K562 (cell line): ENCODE measurements around the gene RTP3. TPM values are rescaled to one million over a fixed set of nuclear protein-coding genes. Genes with fewer than 3 reads are reported as not detected.

ENCODE experiments used
- ATAC-seq: fragments of 200-7000 bp; cut with Tn5 transposase; 3 replicates; pipeline ENCODE4 v1.9.1; 2020; ENCODE audit warnings: moderate library complexity
- BruUV-seq: library from RNA; stranded (reverse); fragments of 400-500 nt; replicated peaks from 2 replicates; lab custom pipeline; 2021; lab: Mats Ljungman, UMichigan
- CTCF ChIA-PET: fragments of 300-600 bp; formaldehyde crosslinking; extraction: SDS; loops from one replicate; lab custom pipeline; 2021; ENCODE audit warnings: low intra/inter-chr PET ratio; lab: Yijun Ruan, JAX
- POLR2A ChIA-PET: fragments of 300-600, 350-650 bp; sonication (Branson Sonifier 250); formaldehyde crosslinking; extraction: SDS; loops from one replicate; lab custom pipeline; 2021; ENCODE audit warnings: antibody characterized with exemption, inconsistent platforms; lab: Yijun Ruan, JAX
- DNase-seq, 4 experiments: peaks; one replicate each; pipeline versions ENCODE4 v3.0.0 to v3.0.0-alpha.2; 2011 to 2018; ENCODE audit warnings: low spot score in 3 of 4, mixed read lengths in 3 of 4; ENCODE audit errors: extremely low read depth in 1 of 4
- FAIRE-seq: peaks from 2 replicates; lab custom pipeline; 2011; peaks lifted over from hg19 to GRCh38; lab: Jason Lieb, UNC
- H2AFZ ChIP-seq: 2 replicates; pipeline ENCODE4 v1.6.0; 2011; ENCODE audit warnings: low read depth, low read length, control low read depth, inconsistent platforms
- H3K27ac ChIP-seq: fragments of 200-600 bp; 3 replicates; pipeline ENCODE4 v1.8.0; 2011; ENCODE audit warnings: low read depth, mild to moderate bottlenecking, control low read depth, inconsistent platforms, low read length, moderate library complexity, mixed read lengths; ENCODE audit errors: extremely low read depth
- H3K27me3 ChIP-seq, 2 experiments: fragments of 300-600 bp in 1 of 2; 2 replicates in 1 of 2; 3 replicates in 1 of 2; pipeline versions ENCODE4 v1.6.0 to v1.8.0; 2011; ENCODE audit warnings: inconsistent platforms in 2 of 2, low read length in 2 of 2, mild to moderate bottlenecking in 1 of 2, mixed read lengths in 1 of 2, moderate library complexity in 1 of 2; ENCODE audit not compliant: control insufficient read depth in 2 of 2, insufficient read depth in 2 of 2
- H3K36me3 ChIP-seq: fragments of 300-600 bp; 3 replicates; pipeline ENCODE4 v1.8.0; 2011; ENCODE audit warnings: mild to moderate bottlenecking, low read length, inconsistent platforms; ENCODE audit not compliant: control insufficient read depth, insufficient read depth
- H3K4me1 ChIP-seq, 2 experiments: fragments of 200-600 bp in 1 of 2; replicated peaks in 1 of 2; 2 replicates in 1 of 2; 3 replicates in 1 of 2; pipeline versions ENCODE4 v1.5.1 to v1.8.0; 2011; ENCODE audit warnings: inconsistent platforms in 2 of 2, low read length in 2 of 2, mild to moderate bottlenecking in 1 of 2, mixed read lengths in 1 of 2, moderate library complexity in 1 of 2; ENCODE audit not compliant: control insufficient read depth in 2 of 2, insufficient read depth in 2 of 2
- H3K4me2 ChIP-seq: 2 replicates; pipeline ENCODE4 v1.6.1; 2011; ENCODE audit warnings: low read length, control low read depth, inconsistent platforms, mixed read lengths; ENCODE audit not compliant: insufficient read depth
- H3K4me3 ChIP-seq: fragments of 200-600 bp; sonication (generic), shearing (Covaris generic); 2 replicates; pipeline ENCODE4 v1.5.1; 2016; ENCODE audit warnings: control low read depth, inconsistent platforms
- H3K79me2 ChIP-seq: fragments of 200-600 bp; 3 replicates; pipeline ENCODE4 v1.8.0; 2011; ENCODE audit warnings: low read length, inconsistent platforms; ENCODE audit not compliant: control insufficient read depth, insufficient read depth
- H3K9ac ChIP-seq, 2 experiments: 2 replicates each; pipeline versions ENCODE4 v1.6.0 to v1.6.1; 2011; ENCODE audit warnings: low read depth in 2 of 2, low read length in 2 of 2, control low read depth in 1 of 2, inconsistent platforms in 1 of 2, mild to moderate bottlenecking in 1 of 2, mixed read lengths in 1 of 2; ENCODE audit not compliant: insufficient read depth in 1 of 2
- H3K9me1 ChIP-seq: one replicate; pipeline ENCODE4 v1.6.0; 2011; ENCODE audit warnings: inconsistent platforms, mild to moderate bottlenecking, low read length, moderate library complexity; ENCODE audit not compliant: control insufficient read depth, insufficient read depth
- H3K9me3 ChIP-seq: replicated peaks from 2 replicates; pipeline ENCODE4 v1.5.1; 2011; ENCODE audit warnings: low read depth, low read length, inconsistent platforms; ENCODE audit not compliant: control insufficient read depth, insufficient read depth
- H4K20me1 ChIP-seq: replicated peaks from 2 replicates; pipeline ENCODE4 v1.6.1; 2011; ENCODE audit warnings: low read length, inconsistent platforms, mixed read lengths; ENCODE audit not compliant: control insufficient read depth, insufficient read depth
- ATF4 ChIP-seq: fragments of 450-650 bp; formaldehyde crosslinking; IDR thresholded peaks from 2 replicates; pipeline ENCODE4 v1.4.0; 2022; ENCODE audit warnings: mild to moderate bottlenecking, moderate library complexity
- LCOR ChIP-seq: sonication (generic); formaldehyde crosslinking; IDR thresholded peaks from 2 replicates; pipeline ENCODE4 v1.8.0; 2022; ENCODE audit warnings: mild to moderate bottlenecking, missing genetic modification reagents
- SPI1 ChIP-seq: IDR thresholded peaks from 2 replicates; pipeline ENCODE4 v1.6.1; 2011; ENCODE audit warnings: low read depth, low read length, control low read depth, borderline replicate concordance
- ZNF740 ChIP-seq, 3 experiments: fragments of 200-800 bp in 1 of 3; sonication (Bioruptor generic) in 1 of 3; sonication (generic) in 1 of 3; formaldehyde crosslinking in 1 of 3; IDR thresholded peaks; 2 replicates each; pipeline versions ENCODE4 v1.6.1 to v1.8.0; 2016 to 2022; ENCODE audit warnings: mild to moderate bottlenecking in 2 of 3, missing compliant biosample characterization in 2 of 3, missing genetic modification characterization in 2 of 3, missing genetic modification reagents in 1 of 3
- WGBS: fragments of 100-300 bp; shearing (Covaris generic); methylation state at CpG from one replicate; pipeline ENCODE4 v1.1.6; 2016; ENCODE audit warnings: low coverage, mixed read lengths; ENCODE audit not compliant: insufficient coverage; ENCODE audit errors: missing lambda C conversion rate; 5-methylcytosine and 5-hydroxymethylcytosine counted together
- in situ Hi-C: fragments of 300-500 bp; cut with MboI; formaldehyde crosslinking; loops from 4 replicates; pipeline ENCODE4 v1.15.0; 2018; ENCODE audit warnings: inconsistent platforms, mixed read lengths
- intact Hi-C: fragments of 100-400 bp; cut with micrococcal nuclease; formaldehyde crosslinking; loops from 2 replicates; pipeline ENCODE4 v1.14.2; 2022
- polyA plus RNA-seq, 8 experiments: library from polyadenylated mRNA; depleted of rRNA in 4 of 8; stranded (reverse) in 5 of 8; unstranded in 3 of 8; fragments of >200 nt; fragmentation: Nextera tagmentation in 2 of 8; fragmentation: Illumina TruSeq in 1 of 8; extraction: Ambion mirVana in 2 of 8; extraction: Trizol in 1 of 8; gene quantifications; 2 replicates each; pipeline versions ENCODE4 v1.2.1 to v1.2.3, GENCODE V29; 2011 to 2014; ENCODE audit warnings: inconsistent platforms in 1 of 8, missing spikeins in 1 of 8
- total RNA-seq, 7 experiments: library from RNA; depleted of rRNA in 6 of 7; stranded (reverse); fragments of >200 nt in 6 of 7; fragmentation: Illumina TruSeq in 2 of 7; extraction: Trizol in 2 of 7; gene quantifications; 2 replicates each; pipeline versions ENCODE4 v1.2.1 to v1.2.3, GENCODE V29; 2011 to 2021; ENCODE audit warnings: low replicate concordance in 1 of 7

The RTP3 gene
- total and polyA plus RNA-seq, 9 of the 15 experiments (the other 6 are each of a cell fraction or from before 2014, with no cell fraction given), result not detected

- Histone ChIP-seq H3K4me3 (no peak overlapping the region), H3K27ac (peak overlapping the region; percentile 11; the same call in 1 of the 3 replicates), H2AFZ (peak overlapping the region; percentile 96), H3K27me3 (no peaks in the 10 kb centered on the region; a peak in 1 of 5 replicates), H3K79me2 (no peaks in the 10 kb centered on the region), H3K36me3 (no peaks in the 10 kb centered on the region), H3K4me1 (peaks cover 40 to 42% of the 10 kb centered on the region in 2 experiments), H3K4me2 (peak overlapping the region; percentile 19; the same call in 1 of the 2 replicates), H3K9ac (peak overlapping the region in 1 of 2 experiments; percentile 27; a peak in 1 of 4 replicates), H3K9me3 (no peaks in the 10 kb centered on the region), H4K20me1 (no peaks in the 10 kb centered on the region), H3K9me1 (no peaks in the 10 kb centered on the region)
- no peak for FAIRE-seq
- ATAC-seq, result peak; percentile 48
- ChIA-PET POLR2A (interaction anchor here (0.9 to 1.2 kb wide), 4 partner anchors 8 to 43 kb away, joined by 3 to 5 read pairs (median 4); no protein-coding TSS in a partner anchor), CTCF (interaction anchor here (1.3 kb wide), 1 partner anchor 15 kb away, joined by 3 read pairs; no protein-coding TSS in a partner anchor)
- 14% methylated on average over 1 of the region's 1 CpG for WGBS
- BruUV-seq, result no TSS peak
- DNase-seq, result no peak
- TF ChIP-seq SPI1 (peak; percentile 36; the same call in 1 of the 2 replicates), ATF4 (CRISPR knock-in tag) (0 out of 2 replicates have a peak, but pooled peaks have one; percentile 4), ZNF740 (CRISPR knock-in tag; IDR thresholded peaks at IDR 0.05) (no peak), ZNF740 (tag; IDR thresholded peaks at IDR 0.05) (0 out of 4 replicates have a peak, but pooled peaks of 1 of the 2 experiments have one; percentile 13), LCOR (CRISPR knock-in tag) (no peak)
- in situ Hi-C loops (no loop called here), intact Hi-C loops (no loop called here)
Observed at GRCh38 chr3:46541835-46542234, 44.1 kb downstream of the RTP3 start.
